ENCODE measurements around the gene MLPH. TPM values are rescaled to one million over a fixed set of nuclear protein-coding genes. Genes with fewer than 3 reads are reported as not detected.

Gene MLPH
- total and polyA plus RNA-seq, 2 donors (not counting 1 experiment from before 2014, with no cell fraction given) = not detected

DNA sequence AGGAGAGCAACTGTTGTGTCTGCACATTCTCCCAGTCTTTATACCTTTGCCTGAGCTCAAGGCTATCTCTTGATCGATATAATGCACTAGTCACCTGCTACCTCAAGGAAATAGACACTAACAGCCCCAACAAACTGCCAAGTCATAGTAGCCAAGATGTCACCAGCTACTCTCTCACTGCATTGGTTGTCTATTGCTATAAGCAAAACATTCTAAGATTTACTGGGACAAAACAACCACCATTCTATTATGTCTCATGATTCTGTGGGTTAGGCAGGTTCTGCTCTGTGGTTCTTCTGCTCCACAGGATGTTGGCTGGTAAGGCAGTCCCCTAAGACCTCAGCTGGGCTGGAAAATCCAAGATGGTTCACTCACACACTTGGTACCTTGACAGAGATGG is 28.5 kb upstream of the MLPH start:
- no peak for ATAC-seq (ENCODE audit: low read depth)
- Mint-ChIP-seq H3K27me3 (peaks cover 24% of the 10 kb centered on the region), H3K27ac (no peak overlapping the region), H3K4me1 (peaks cover 10% of the 10 kb centered on the region), H3K4me3 (no peak overlapping the region), H3K9me3 (ENCODE audit: insufficient read depth) (no peaks in the 10 kb centered on the region)
- no peaks in the 10 kb centered on the region for H3K27me3 ChIP-seq (replicated peaks in 1 of 4; ENCODE audit: control extremely low read depth in 1 of 4, control insufficient read depth in 3 of 4, insufficient read depth in 4 of 4, low read length in 3 of 4)
- H3K79me2 ChIP-seq (ENCODE audit: control insufficient read depth, insufficient read depth, low read length) = no peaks in the 10 kb centered on the region
- no peak for DNase-seq
- no peak overlapping the region for H3K4me2 ChIP-seq (replicated peaks; ENCODE audit: low read depth, low read length, poor library complexity, severe bottlenecking)
- CTCF ChIA-PET = interaction anchor here (1.3 kb wide), 1 partner anchor 10 kb away, joined by 3 read pairs; no protein-coding TSS in a partner anchor
- 100% methylated on average over 1 of the region's 1 CpG for WGBS (ENCODE audit: insufficient coverage)
- H3K36me3 ChIP-seq (replicated peaks in 1 of 2; ENCODE audit: control extremely low read depth in 1 of 2, control insufficient read depth in 1 of 2, extremely low read depth in 1 of 2, insufficient read depth in 2 of 2, low read length in 1 of 2) = no peaks in the 10 kb centered on the region
- H3K9me3 ChIP-seq (ENCODE audit: control extremely low read depth in 1 of 3, control insufficient read depth in 2 of 3, insufficient read depth in 1 of 3, low read length in 2 of 3) = no peaks in the 10 kb centered on the region
- H3K4me3 ChIP-seq (ENCODE audit: control extremely low read depth in 1 of 5, extremely low read depth in 1 of 5, insufficient read depth in 1 of 5, low read depth in 2 of 5, low read length in 4 of 5) = no peak overlapping the region
- no peak overlapping the region for H3K27ac ChIP-seq (ENCODE audit: low read length in 2 of 2)
- no peaks in the 10 kb centered on the region for H4K20me1 ChIP-seq (ENCODE audit: control insufficient read depth, insufficient read depth, low read length, poor library complexity, severe bottlenecking)
- intact Hi-C loops (cut with micrococcal nuclease) = no loop called here
- TF ChIP-seq EZH2 (IDR thresholded peaks at IDR 0.05; ENCODE audit: borderline replicate concordance, insufficient read depth, low read depth, low read length, poor library complexity, severe bottlenecking) = no peak
- TF ChIP-seq, protein P1, sequence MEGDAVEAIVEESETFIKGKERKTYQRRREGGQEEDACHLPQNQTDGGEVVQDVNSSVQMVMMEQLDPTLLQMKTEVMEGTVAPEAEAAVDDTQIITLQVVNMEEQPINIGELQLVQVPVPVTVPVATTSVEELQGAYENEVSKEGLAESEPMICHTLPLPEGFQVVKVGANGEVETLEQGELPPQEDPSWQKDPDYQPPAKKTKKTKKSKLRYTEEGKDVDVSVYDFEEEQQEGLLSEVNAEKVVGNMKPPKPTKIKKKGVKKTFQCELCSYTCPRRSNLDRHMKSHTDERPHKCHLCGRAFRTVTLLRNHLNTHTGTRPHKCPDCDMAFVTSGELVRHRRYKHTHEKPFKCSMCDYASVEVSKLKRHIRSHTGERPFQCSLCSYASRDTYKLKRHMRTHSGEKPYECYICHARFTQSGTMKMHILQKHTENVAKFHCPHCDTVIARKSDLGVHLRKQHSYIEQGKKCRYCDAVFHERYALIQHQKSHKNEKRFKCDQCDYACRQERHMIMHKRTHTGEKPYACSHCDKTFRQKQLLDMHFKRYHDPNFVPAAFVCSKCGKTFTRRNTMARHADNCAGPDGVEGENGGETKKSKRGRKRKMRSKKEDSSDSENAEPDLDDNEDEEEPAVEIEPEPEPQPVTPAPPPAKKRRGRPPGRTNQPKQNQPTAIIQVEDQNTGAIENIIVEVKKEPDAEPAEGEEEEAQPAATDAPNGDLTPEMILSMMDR (IDR thresholded peaks at IDR 0.05) = no peak
- H2AFZ ChIP-seq (ENCODE audit: insufficient read depth, low read depth, low read length, poor library complexity, severe bottlenecking) = no peak overlapping the region
- H3K9ac ChIP-seq (ENCODE audit: low read length) = no peak overlapping the region
- POLR2A ChIA-PET = no interaction called here
- no peaks in the 10 kb centered on the region for H3K4me1 ChIP-seq (ENCODE audit: control insufficient read depth in 2 of 2, insufficient read depth in 2 of 2, low read length in 2 of 2)

DNA sequence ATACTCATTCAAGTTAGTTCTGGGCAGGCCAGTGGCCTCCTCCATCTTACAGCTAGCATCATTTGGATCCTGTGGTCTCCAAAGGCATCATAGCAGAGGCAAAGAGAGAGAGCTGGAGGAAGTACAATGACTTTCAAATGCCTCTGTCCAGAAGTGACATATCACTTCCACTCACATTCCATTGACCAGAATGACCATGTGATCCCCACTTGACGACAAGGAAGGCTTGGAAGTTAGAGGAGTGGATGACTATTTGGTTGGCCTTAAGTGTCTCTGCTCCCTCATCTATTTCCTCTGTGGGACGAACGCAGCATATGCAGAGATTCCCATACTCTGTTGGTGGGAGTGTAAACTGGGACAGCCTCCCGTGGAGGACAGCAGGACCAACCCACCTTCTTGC is 27.8 kb upstream of the MLPH start:
- CTCF ChIA-PET = interaction anchor here (1.3 kb wide), 1 partner anchor 9 kb away, joined by 3 read pairs; no protein-coding TSS in a partner anchor
- no peaks in the 10 kb centered on the region for H3K9me3 ChIP-seq (ENCODE audit: control extremely low read depth in 1 of 3, control insufficient read depth in 2 of 3, insufficient read depth in 1 of 3, low read length in 2 of 3)
- 96% methylated on average over 2 of the region's 4 CpGs for WGBS (ENCODE audit: insufficient coverage)
- no peak overlapping the region for H3K4me3 ChIP-seq (ENCODE audit: control extremely low read depth in 1 of 5, extremely low read depth in 1 of 5, insufficient read depth in 1 of 5, low read depth in 2 of 5, low read length in 4 of 5)
- DNase-seq = no peak
- H3K4me2 ChIP-seq (replicated peaks; ENCODE audit: low read depth, low read length, poor library complexity, severe bottlenecking) = no peak overlapping the region
- H4K20me1 ChIP-seq (ENCODE audit: control insufficient read depth, insufficient read depth, low read length, poor library complexity, severe bottlenecking) = no peaks in the 10 kb centered on the region
- H3K4me3 Mint-ChIP-seq = no peak overlapping the region
- POLR2A ChIA-PET = no interaction called here
- no peaks in the 10 kb centered on the region for H3K27me3 ChIP-seq (replicated peaks in 1 of 4; ENCODE audit: control extremely low read depth in 1 of 4, control insufficient read depth in 3 of 4, insufficient read depth in 4 of 4, low read length in 3 of 4)
- TF ChIP-seq, protein P1 (IDR thresholded peaks at IDR 0.05) = no peak
- TF ChIP-seq EZH2 (IDR thresholded peaks at IDR 0.05; ENCODE audit: borderline replicate concordance, insufficient read depth, low read depth, low read length, poor library complexity, severe bottlenecking) = no peak
- no peaks in the 10 kb centered on the region for H3K36me3 ChIP-seq (replicated peaks in 1 of 2; ENCODE audit: control extremely low read depth in 1 of 2, control insufficient read depth in 1 of 2, extremely low read depth in 1 of 2, insufficient read depth in 2 of 2, low read length in 1 of 2)
- no peak overlapping the region for H3K27ac Mint-ChIP-seq
- H2AFZ ChIP-seq (ENCODE audit: insufficient read depth, low read depth, low read length, poor library complexity, severe bottlenecking) = no peak overlapping the region
- H3K9me3 Mint-ChIP-seq (ENCODE audit: insufficient read depth) = no peaks in the 10 kb centered on the region
- no peak overlapping the region for H3K27ac ChIP-seq (ENCODE audit: low read length in 2 of 2)
- no peak for ATAC-seq (ENCODE audit: low read depth)
- H3K79me2 ChIP-seq (ENCODE audit: control insufficient read depth, insufficient read depth, low read length) = no peaks in the 10 kb centered on the region
- intact Hi-C loops (cut with micrococcal nuclease) = no loop called here
- no peaks in the 10 kb centered on the region for H3K4me1 ChIP-seq (ENCODE audit: control insufficient read depth in 2 of 2, insufficient read depth in 2 of 2, low read length in 2 of 2)
- no peak overlapping the region for H3K9ac ChIP-seq (ENCODE audit: low read length)
- H3K27me3 Mint-ChIP-seq = peaks cover 24% of the 10 kb centered on the region
- H3K4me1 Mint-ChIP-seq = peaks cover 10% of the 10 kb centered on the region

Measured in B cell (primary cell).